Dedifferentiated amniotic fluid mesenchymal stem cell (primary cell): ENCODE data around the gene GCAT.
A peak's percentile ranks its signal among the peaks of the same experiment; 100 is the strongest.

ENCODE experiments used
- DNase-seq: peaks from one replicate; pipeline ENCODE4 v3.0.0-alpha.2; 2016; ENCODE audit errors: extremely low spot score

GCAT gene

DNA sequence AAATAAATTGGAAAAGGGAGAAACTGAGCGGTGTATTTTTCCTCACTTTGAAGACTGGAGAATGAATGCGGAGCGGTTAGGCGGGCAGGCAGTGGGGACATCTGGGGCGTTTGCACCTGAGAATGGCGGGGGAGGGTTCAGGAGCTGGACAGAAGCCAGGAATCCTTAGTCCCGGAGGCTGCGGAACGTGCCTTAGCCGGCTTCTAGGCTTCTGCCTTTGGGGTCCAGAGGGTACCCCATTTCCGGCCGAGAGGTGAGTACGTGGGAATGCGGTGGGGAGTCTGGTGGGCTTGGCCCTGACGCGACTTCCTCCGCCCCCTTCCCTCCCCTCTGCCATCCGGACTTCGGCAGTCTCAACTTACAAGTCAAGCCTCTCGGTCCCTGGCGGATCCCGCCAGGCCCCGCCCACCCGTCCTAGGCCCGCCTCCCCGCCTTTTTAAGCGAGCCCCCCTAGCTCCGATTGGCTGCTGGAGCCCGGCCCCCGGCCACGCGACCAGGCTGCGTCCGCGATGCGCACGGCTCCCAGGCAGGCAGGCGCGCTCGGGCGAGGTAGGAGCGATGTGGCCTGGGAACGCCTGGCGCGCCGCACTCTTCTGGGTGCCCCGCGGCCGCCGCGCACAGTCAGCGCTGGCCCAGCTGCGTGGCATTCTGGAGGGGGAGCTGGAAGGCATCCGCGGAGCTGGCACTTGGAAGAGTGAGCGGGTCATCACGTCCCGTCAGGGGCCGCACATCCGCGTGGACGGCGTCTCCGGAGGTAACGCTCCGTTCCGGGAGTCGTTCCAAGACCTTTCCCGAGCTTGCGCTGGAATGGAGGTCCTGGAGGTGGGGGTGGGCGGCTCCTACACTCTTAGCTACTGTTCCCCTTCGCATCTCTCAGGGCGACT, at the start of gene GCAT:
TSS of gene GCAT (plus strand) at position 525 of the 884 bp plus-strand sequence. CDS start at position 559, 34 bp downstream.
- peak; percentile 92 for DNase-seq

- no peak for DNase-seq
Observed at GRCh38 chr22:37758694-37759093, 49.0 kb upstream of the GCAT start.

GRCh38 chr22:37759281-37759680, 48.5 kb upstream of the GCAT start:
- DNase-seq, result no peak

DNA sequence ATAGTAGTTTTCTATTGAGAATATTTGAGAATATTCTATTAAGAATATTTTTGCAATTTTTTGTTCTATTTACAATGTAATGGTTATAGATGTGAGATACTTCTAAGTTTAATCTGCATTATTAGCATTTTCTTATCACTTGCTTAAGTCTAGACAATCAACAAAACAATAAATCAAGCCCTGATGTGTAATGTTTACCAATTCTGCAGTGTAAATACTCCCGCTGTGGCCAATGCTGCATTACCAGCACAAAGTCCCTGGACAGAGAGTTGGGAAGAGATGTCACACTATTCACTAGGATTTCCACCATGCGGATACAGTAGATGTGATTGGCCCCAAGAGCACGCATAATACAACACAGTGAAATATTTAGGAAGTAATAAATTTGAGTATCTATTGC, 47.6 kb upstream of the GCAT start:
- DNase-seq, result no peak

GRCh38 chr22:37762389-37762836, 45.3 kb upstream of the GCAT start:
- DNase-seq, result no peak

- no peak for DNase-seq
Observed at GRCh38 chr22:37763012-37763411, 44.7 kb upstream of the GCAT start.

- DNase-seq, result no peak
Observed at GRCh38 chr22:37763652-37764051, 44.1 kb upstream of the GCAT start.

DNA sequence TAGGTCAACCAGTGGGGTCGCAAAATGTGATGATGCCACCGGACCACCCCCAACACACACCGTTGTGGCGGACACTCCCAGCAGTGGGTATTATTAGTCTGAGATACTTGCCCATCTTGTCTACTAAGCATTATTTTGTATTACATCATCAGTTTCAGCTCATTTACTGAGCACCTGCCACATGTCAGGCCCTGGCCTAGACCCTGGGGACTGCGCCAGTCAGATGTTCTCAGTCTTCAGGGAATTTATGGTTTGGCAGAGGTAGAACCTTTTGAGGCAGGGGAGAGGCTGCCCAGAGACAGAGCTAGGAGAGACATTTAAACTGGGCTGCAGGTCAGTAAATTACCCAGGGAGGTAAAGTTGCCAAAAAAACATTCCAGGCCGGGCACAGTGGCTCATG, 43.1 kb upstream of the GCAT start:
- DNase-seq, result no peak

DNA sequence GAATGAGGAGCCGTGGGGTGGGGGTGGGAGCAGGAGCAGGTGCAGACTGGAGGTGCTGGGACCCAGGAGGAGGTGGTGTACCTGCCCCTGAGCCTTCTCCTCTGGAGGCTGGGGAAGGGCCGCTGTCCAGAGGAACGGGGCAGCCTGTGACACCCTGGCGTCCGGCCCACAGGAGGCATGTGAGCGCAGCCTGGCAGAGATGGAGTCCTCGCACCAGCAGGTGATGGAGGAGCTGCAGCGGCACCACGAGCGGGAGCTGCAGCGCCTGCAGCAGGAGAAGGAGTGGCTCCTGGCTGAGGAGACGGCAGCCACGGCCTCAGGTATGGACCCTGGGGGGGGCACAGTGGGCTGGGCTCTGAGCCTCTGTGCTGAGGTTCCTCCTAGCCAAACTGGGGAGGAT, 42.2 kb upstream of the GCAT start:
- no peak for DNase-seq

DNA sequence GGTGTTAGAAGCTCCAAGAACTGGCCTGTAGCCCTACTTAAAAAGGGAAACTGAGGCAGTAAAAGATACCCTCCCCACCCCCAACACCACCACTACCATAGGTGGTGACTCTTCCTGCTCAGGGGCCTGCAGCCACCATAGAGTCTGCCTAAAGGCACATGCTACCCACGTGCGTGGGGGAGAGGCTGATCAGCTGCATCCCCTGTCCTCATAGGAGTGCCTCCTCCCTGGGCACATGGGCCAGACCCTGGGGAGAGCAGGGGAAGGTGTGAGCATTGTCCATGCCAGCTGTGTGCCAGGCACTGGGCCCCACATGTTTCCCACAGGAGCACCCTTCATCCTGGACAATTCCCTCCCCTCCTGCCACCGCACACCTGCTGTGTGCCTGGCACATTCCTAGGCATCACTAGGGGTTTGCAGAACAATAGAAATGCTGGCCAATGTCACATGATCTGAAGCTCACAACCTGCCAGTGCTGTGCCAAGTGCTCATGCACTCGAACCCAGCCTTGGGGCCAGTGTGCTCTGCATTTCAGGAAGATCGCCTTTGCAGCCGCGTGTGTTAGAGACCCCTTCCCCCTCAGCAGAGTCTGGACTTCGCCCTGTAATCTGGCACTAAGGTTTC, 41.7 kb upstream of the GCAT start:
- DNase-seq, result no peak

DNA sequence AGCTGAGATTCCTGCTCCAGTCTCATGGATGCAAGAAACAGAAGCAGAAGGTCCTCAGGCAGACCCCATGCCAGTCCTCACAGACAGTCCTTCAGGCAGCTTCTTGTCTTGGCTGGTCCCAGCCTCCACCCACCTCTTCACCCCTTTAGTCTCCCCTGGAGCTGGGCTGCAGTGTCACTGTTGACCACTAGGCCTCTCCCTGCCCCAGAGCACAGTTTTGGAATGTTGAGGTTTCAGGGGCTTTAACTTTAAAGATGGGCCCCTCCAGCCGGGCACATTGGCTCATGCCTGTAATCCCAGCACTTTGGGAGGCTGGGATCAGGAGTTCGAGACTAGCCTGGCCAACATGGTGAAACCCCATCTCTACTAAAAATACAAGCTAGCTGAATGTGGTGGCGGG, 39.5 kb upstream of the GCAT start:
- DNase-seq, result no peak

DNA sequence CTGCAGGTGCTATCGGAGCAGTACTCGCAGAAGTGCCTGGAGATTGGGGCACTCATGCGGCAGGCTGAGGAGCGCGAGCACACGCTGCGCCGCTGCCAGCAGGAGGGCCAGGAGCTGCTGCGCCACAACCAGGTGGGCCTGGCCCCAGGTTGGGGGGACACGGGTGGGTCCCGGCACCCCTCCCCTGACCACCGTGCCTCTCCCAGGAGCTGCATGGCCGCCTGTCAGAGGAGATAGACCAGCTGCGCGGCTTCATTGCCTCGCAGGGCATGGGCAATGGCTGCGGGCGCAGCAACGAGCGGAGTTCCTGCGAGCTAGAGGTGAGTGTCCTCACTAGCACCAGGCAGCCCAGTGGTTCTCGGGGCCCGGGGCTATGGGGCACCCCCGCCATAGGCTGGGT, 38.7 kb upstream of the GCAT start:
- DNase-seq, result no peak

DNA sequence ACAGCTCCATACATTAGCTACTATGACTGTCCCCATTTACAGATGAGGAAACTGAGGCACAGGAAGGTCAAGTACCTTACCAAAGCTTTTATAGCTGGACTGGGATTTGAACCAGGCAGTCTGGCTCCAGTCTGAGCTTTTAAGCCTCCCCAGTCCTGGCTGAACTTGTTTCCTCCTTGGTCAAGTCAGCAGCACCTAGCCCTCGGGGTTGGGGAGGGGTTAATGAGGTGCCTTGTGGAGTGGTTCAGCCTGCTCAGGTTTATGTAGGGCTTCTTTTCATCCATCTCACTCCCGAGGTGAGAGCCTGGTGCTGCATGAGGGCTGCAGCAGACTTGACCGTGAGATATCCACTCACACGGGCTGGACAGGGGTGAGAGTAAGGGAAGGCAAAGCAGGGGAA, 36.7 kb upstream of the GCAT start:
- DNase-seq, result no peak

GRCh38 chr22:37771702-37772427, 35.9 kb upstream of the GCAT start:
- no peak for DNase-seq

- no peak for DNase-seq
Observed at GRCh38 chr22:37774728-37775127, 33.0 kb upstream of the GCAT start.

- no peak for DNase-seq
Observed at GRCh38 chr22:37775785-37776638, 31.7 kb upstream of the GCAT start.

- no peak for DNase-seq
Observed at GRCh38 chr22:37776639-37777005, 31.1 kb upstream of the GCAT start.

GRCh38 chr22:37777122-37777687, 30.5 kb upstream of the GCAT start:
- DNase-seq, result no peak

DNA sequence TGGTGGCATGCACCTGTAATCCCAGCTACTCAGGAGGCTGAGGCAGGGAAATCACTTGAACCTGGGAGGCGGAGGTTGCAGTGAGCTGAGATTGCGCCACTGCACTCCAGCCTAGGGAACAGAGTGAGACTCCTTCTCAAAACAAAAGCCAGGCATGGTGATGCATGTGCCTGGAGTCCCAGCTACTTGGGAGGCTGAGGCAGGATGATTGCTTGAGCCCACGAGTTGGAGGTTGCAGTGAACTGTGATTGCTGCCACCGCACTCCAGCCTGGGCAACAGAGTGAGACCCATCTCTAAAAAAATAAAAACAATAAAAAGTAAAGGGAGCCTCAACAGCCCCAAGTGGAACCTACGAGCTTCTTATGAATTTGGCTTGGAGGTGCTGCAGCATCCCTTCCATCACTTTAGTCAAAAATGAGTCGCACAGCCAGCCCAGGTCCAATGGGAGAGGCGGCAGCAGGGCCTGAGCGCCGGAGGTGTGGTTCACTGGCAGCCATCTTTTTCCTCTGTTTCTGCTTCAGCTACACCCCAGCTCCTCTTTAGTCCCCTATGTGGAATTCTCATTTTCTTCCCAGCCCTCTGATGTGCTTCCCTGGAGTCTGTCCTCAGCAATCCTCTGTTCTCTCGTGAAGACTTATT, 29.2 kb upstream of the GCAT start:
- no peak for DNase-seq

DNA sequence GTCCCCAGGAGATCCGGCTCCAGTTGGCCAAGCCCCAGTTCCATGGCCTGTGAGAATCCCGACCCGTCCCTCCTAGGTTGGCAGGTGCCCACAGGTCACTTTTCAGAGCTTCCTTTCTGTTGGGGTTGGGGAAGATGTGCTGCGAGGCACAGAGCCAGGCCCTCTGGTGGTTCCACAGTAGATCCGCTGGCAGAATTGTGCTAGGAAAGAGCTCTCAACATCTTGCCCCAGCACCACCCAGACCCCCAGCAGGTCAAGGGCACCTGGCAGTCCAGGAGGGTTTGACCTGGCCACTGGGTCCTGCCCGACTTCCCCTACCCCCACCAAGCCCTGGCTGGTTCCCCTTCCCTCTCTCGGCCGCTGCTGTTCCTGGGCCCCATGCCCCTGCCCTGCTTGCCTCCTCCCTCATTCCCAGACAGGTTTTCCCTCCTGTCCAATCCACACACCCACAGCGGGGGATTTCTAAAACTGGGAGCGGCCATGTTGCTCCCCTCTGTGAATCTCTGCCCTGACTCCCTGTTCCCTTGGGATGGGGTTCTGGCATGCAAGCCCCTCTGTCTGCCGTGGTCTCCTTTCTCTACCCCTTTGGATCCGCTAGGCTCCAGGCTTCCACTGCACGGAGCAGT, 26.2 kb upstream of the GCAT start:
- DNase-seq, result no peak
